Measurements from ENCODE around the gene CCSAP. TPM values are rescaled to one million over a fixed set of nuclear protein-coding genes. Genes with fewer than 3 reads are reported as not detected.
"Not testable (repeated sequence)": the region's sequence is repeated elsewhere in the genome, so short reads cannot be mapped to it uniquely, and the experiment has no call there.

CCSAP gene
- total RNA-seq, 1 donor from 2014 or later = 5.4 TPM

GRCh38 chr1:229293528-229294204 lies 49.2 kb downstream of the CCSAP start:
- Mint-ChIP-seq H3K9me3 (ENCODE audit: unreplicated experiment) (no peaks in the 10 kb centered on the region), H3K4me1 (ENCODE audit: unreplicated experiment) (no peaks in the 10 kb centered on the region)

GRCh38 chr1:229291686-229292085 lies 51.2 kb downstream of the CCSAP start:
- H3K36me3 Mint-ChIP-seq (ENCODE audit: unreplicated experiment) = peaks cover 24% of the 10 kb centered on the region
- not testable (repeated sequence) for H3K27ac Mint-ChIP-seq (ENCODE audit: unreplicated experiment); H3K9me3 Mint-ChIP-seq (ENCODE audit: unreplicated experiment); H3K4me3 Mint-ChIP-seq (ENCODE audit: unreplicated experiment); DNase-seq (ENCODE audit: extremely low spot score, unreplicated experiment); H3K4me1 Mint-ChIP-seq (ENCODE audit: unreplicated experiment); H3K27me3 Mint-ChIP-seq (ENCODE audit: unreplicated experiment)

More at GRCh38 chr1:229293528-229294204, 49.2 kb downstream of the CCSAP start:
- no peak for DNase-seq (ENCODE audit: extremely low spot score, unreplicated experiment)
- Mint-ChIP-seq H3K27ac (ENCODE audit: unreplicated experiment) (no peak overlapping the region), H3K4me3 (ENCODE audit: unreplicated experiment) (no peak overlapping the region), H3K27me3 (ENCODE audit: unreplicated experiment) (no peaks in the 10 kb centered on the region), H3K36me3 (ENCODE audit: unreplicated experiment) (peaks cover 22% of the 10 kb centered on the region)
- no peak for TF ChIP-seq CTCF (IDR thresholded peaks at IDR 0.05)

GRCh38 chr1:229288516-229288915 lies 54.3 kb downstream of the CCSAP start:
- no peaks in the 10 kb centered on the region for H3K27me3 Mint-ChIP-seq (ENCODE audit: unreplicated experiment)
- no peaks in the 10 kb centered on the region for H3K9me3 Mint-ChIP-seq (ENCODE audit: unreplicated experiment)
- TF ChIP-seq CTCF (IDR thresholded peaks at IDR 0.05) = no peak
- no peak for DNase-seq (ENCODE audit: extremely low spot score, unreplicated experiment)
- peaks cover 22% of the 10 kb centered on the region for H3K36me3 Mint-ChIP-seq (ENCODE audit: unreplicated experiment)
- no peak overlapping the region for H3K27ac Mint-ChIP-seq (ENCODE audit: unreplicated experiment)
- H3K4me3 Mint-ChIP-seq (ENCODE audit: unreplicated experiment) = no peak overlapping the region
- peaks cover 10% of the 10 kb centered on the region for H3K4me1 Mint-ChIP-seq (ENCODE audit: unreplicated experiment)

GRCh38 chr1:229287267-229287666 lies 55.6 kb downstream of the CCSAP start:
- H3K27ac Mint-ChIP-seq (ENCODE audit: unreplicated experiment) = no peak overlapping the region
- no peaks in the 10 kb centered on the region for H3K27me3 Mint-ChIP-seq (ENCODE audit: unreplicated experiment)
- no peak for TF ChIP-seq CTCF (IDR thresholded peaks at IDR 0.05)
- H3K4me3 Mint-ChIP-seq (ENCODE audit: unreplicated experiment) = no peak overlapping the region
- DNase-seq (ENCODE audit: extremely low spot score, unreplicated experiment) = no peak
- H3K36me3 Mint-ChIP-seq (ENCODE audit: unreplicated experiment) = peaks cover 30% of the 10 kb centered on the region
- H3K4me1 Mint-ChIP-seq (ENCODE audit: unreplicated experiment) = peaks cover 14% of the 10 kb centered on the region
- H3K9me3 Mint-ChIP-seq (ENCODE audit: unreplicated experiment) = peaks cover 9% of the 10 kb centered on the region

- no peak for DNase-seq (ENCODE audit: extremely low spot score, unreplicated experiment)
- H3K4me3 Mint-ChIP-seq (ENCODE audit: unreplicated experiment) = no peak overlapping the region
- peaks cover 11% of the 10 kb centered on the region for H3K9me3 Mint-ChIP-seq (ENCODE audit: unreplicated experiment)
- H3K4me1 Mint-ChIP-seq (ENCODE audit: unreplicated experiment) = peaks cover 17% of the 10 kb centered on the region
- H3K27ac Mint-ChIP-seq (ENCODE audit: unreplicated experiment) = no peak overlapping the region
- H3K36me3 Mint-ChIP-seq (ENCODE audit: unreplicated experiment) = peaks cover 28% of the 10 kb centered on the region
- no peaks in the 10 kb centered on the region for H3K27me3 Mint-ChIP-seq (ENCODE audit: unreplicated experiment)
- no peak for TF ChIP-seq CTCF (IDR thresholded peaks at IDR 0.05)
These were observed 56.6 kb downstream of the CCSAP start for GRCh38 chr1:229286099-229286766.

Measured in osteocyte (in vitro differentiated cells).